Mesenchymal stem cell (in vitro differentiated cells and primary cell): ENCODE measurements around the gene FRMPD4.

Experiments used
- DNase-seq: peaks from one replicate; pipeline ENCODE4 v3.0.0-alpha.2; 2013
- H2AFZ ChIP-seq: one replicate; pipeline ENCODE4 v1.6.1; 2013; ENCODE audit warnings: low read depth, mild to moderate bottlenecking, control low read depth, inconsistent platforms, low read length, moderate library complexity
- H2AK5ac ChIP-seq: 2 replicates; pipeline ENCODE4 v1.6.1; 2013; ENCODE audit warnings: low read length, moderate library complexity, mild to moderate bottlenecking, inconsistent platforms; ENCODE audit not compliant: severe bottlenecking
- H2BK120ac ChIP-seq: one replicate; pipeline ENCODE4 v1.6.1; 2013; ENCODE audit warnings: low read depth, mild to moderate bottlenecking, inconsistent platforms, low read length, moderate library complexity
- H2BK12ac ChIP-seq, 2 experiments: one replicate each; pipeline ENCODE4 v1.6.1; 2013; ENCODE audit warnings: inconsistent platforms in 2 of 2, low read length in 2 of 2, mild to moderate bottlenecking in 2 of 2, moderate library complexity in 2 of 2, control low read depth in 1 of 2
- H2BK15ac ChIP-seq: one replicate; pipeline ENCODE4 v1.6.1; 2013; ENCODE audit warnings: mild to moderate bottlenecking, low read depth, inconsistent platforms; ENCODE audit not compliant: poor library complexity, severe bottlenecking
- H2BK5ac ChIP-seq: 2 replicates; pipeline ENCODE4 v1.6.1; 2013; ENCODE audit warnings: low read depth, mild to moderate bottlenecking, low read length, control low read depth, inconsistent platforms; ENCODE audit not compliant: poor library complexity, severe bottlenecking
- H3K14ac ChIP-seq, 2 experiments: one replicate each; pipeline ENCODE4 v1.6.1; 2013; ENCODE audit warnings: inconsistent platforms in 2 of 2, low read length in 2 of 2, control low read depth in 1 of 2, mild to moderate bottlenecking in 1 of 2, moderate library complexity in 1 of 2
- H3K18ac ChIP-seq, 2 experiments: one replicate each; pipeline ENCODE4 v1.6.1; 2013; ENCODE audit warnings: inconsistent platforms in 2 of 2, low read length in 2 of 2, control low read depth in 1 of 2, low read depth in 1 of 2, mild to moderate bottlenecking in 1 of 2
- H3K23ac ChIP-seq, 2 experiments: one replicate each; pipeline ENCODE4 v1.6.1; 2013; ENCODE audit warnings: inconsistent platforms in 2 of 2, low read length in 2 of 2, mild to moderate bottlenecking in 2 of 2, moderate library complexity in 2 of 2, control low read depth in 1 of 2
- H3K27ac ChIP-seq: 2 replicates; pipeline ENCODE4 v1.5.1; 2013; ENCODE audit warnings: mild to moderate bottlenecking, moderate library complexity, low read length, control low read depth, inconsistent platforms; ENCODE audit not compliant: poor library complexity, severe bottlenecking
- H3K27me3 ChIP-seq, 2 experiments: 2 replicates each; pipeline versions ENCODE4 v1.6.1 to v1.7.0; 2013; ENCODE audit warnings: low read length in 2 of 2, mild to moderate bottlenecking in 2 of 2, moderate library complexity in 2 of 2, control low read depth in 1 of 2, inconsistent platforms in 1 of 2; ENCODE audit not compliant: control insufficient read depth in 1 of 2, insufficient read depth in 1 of 2
- H3K36me3 ChIP-seq, 2 experiments: 2 replicates each; pipeline versions ENCODE4 v1.6.1 to v1.7.0; 2013; ENCODE audit warnings: low read length in 2 of 2, control low read depth in 1 of 2, inconsistent platforms in 1 of 2, low read depth in 1 of 2, mild to moderate bottlenecking in 1 of 2; ENCODE audit not compliant: insufficient read depth in 2 of 2, control insufficient read depth in 1 of 2
- H3K4ac ChIP-seq, 2 experiments: one replicate each; pipeline ENCODE4 v1.6.1; 2013; ENCODE audit warnings: inconsistent platforms in 2 of 2, low read length in 2 of 2, mild to moderate bottlenecking in 2 of 2, moderate library complexity in 2 of 2, control low read depth in 1 of 2, low read depth in 1 of 2
- H3K4me1 ChIP-seq: 2 replicates; pipeline ENCODE4 v1.6.1; 2013; ENCODE audit warnings: low read depth, low read length, control low read depth; ENCODE audit not compliant: control insufficient read depth, insufficient read depth
- H3K4me2 ChIP-seq: 2 replicates; pipeline ENCODE4 v1.6.1; 2013; ENCODE audit warnings: low read length, mild to moderate bottlenecking, inconsistent platforms; ENCODE audit not compliant: poor library complexity, severe bottlenecking
- H3K4me3 ChIP-seq, 2 experiments: 2 replicates each; pipeline versions ENCODE4 v1.5.1 to v1.7.0; 2013; ENCODE audit warnings: low read length in 2 of 2, mild to moderate bottlenecking in 2 of 2, control low read depth in 1 of 2, low read depth in 1 of 2; ENCODE audit not compliant: insufficient read depth in 1 of 2
- H3K79me1 ChIP-seq: replicated peaks from 2 replicates; pipeline ENCODE4 v1.6.1; 2013; ENCODE audit warnings: mild to moderate bottlenecking, control low read depth, low read length, inconsistent platforms; ENCODE audit not compliant: poor library complexity, severe bottlenecking
- H3K9ac ChIP-seq: 2 replicates; pipeline ENCODE4 v1.7.0; 2013; ENCODE audit warnings: mild to moderate bottlenecking, low read length, moderate library complexity
- H3K9me3 ChIP-seq: 2 replicates; pipeline ENCODE4 v1.7.0; 2013; ENCODE audit warnings: mild to moderate bottlenecking, low read length; ENCODE audit not compliant: control insufficient read depth
- H4K8ac ChIP-seq: one replicate; pipeline ENCODE4 v1.6.1; 2013; ENCODE audit warnings: inconsistent platforms, mild to moderate bottlenecking, low read length, moderate library complexity
- H4K91ac ChIP-seq: one replicate; pipeline ENCODE4 v1.6.1; 2013; ENCODE audit warnings: mild to moderate bottlenecking, low read length, inconsistent platforms
- WGBS: methylation state at CpG from one replicate; pipeline ENCODE4 v1.1.7; 2013; ENCODE audit warnings: mixed read lengths; 5-methylcytosine and 5-hydroxymethylcytosine counted together

FRMPD4 gene

DNA sequence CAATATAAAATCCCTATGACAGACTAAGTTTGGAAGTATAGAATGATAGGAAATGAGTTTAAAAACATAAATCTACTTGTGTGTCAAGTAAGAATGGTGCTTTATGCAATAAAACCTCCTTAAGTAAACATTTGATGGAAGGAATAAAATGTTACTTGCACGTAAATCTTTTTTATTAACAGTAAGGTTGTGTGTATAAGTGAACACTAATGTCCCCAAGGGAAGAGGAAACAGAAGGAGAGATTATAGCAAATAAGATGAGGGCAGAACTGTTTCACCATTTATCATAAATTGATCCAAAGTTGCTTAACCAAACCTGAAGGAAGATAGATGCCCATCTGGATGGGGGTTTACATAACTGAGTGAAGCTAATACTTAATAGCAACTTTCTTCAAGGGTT, 86.8 kb downstream of the FRMPD4 start:
- H3K4me3 ChIP-seq = no peak overlapping the region
- H3K9ac ChIP-seq = no peak overlapping the region
- no peak overlapping the region for H3K4me2 ChIP-seq
- H3K4ac ChIP-seq = no peak overlapping the region
- H2BK120ac ChIP-seq = no peak overlapping the region
- no peaks in the 10 kb centered on the region for H3K4me1 ChIP-seq
- H4K91ac ChIP-seq = no peak overlapping the region
- H2BK15ac ChIP-seq = no peak overlapping the region
- 60% methylated on average over 1 of the region's 1 CpG for WGBS
- H3K36me3 ChIP-seq = no peaks in the 10 kb centered on the region
- no peaks in the 10 kb centered on the region for H3K79me1 ChIP-seq
- no peak overlapping the region for H3K27ac ChIP-seq
- DNase-seq = no peak
- H3K27me3 ChIP-seq = no peaks in the 10 kb centered on the region
- H2BK12ac ChIP-seq = no peak overlapping the region
- H2AFZ ChIP-seq = no peak overlapping the region
- H2BK5ac ChIP-seq = no peak overlapping the region
- no peak overlapping the region for H2AK5ac ChIP-seq
- peaks cover 4% of the 10 kb centered on the region for H3K9me3 ChIP-seq
- no peak overlapping the region for H3K18ac ChIP-seq
- no peak overlapping the region for H3K14ac ChIP-seq
- H4K8ac ChIP-seq = no peak overlapping the region
- H3K23ac ChIP-seq = no peak overlapping the region

- no peak overlapping the region for H3K4ac ChIP-seq
- no peak overlapping the region for H2BK120ac ChIP-seq
- peaks cover 4% of the 10 kb centered on the region for H3K9me3 ChIP-seq
- H3K4me3 ChIP-seq = no peak overlapping the region
- no peak overlapping the region for H2BK5ac ChIP-seq
- H2AFZ ChIP-seq = no peak overlapping the region
- no peak overlapping the region for H3K14ac ChIP-seq
- H3K36me3 ChIP-seq = no peaks in the 10 kb centered on the region
- no peak overlapping the region for H3K23ac ChIP-seq
- no peak for DNase-seq
- no peak overlapping the region for H4K8ac ChIP-seq
- H3K9ac ChIP-seq = no peak overlapping the region
- H2AK5ac ChIP-seq = no peak overlapping the region
- 84% methylated on average over 2 of the region's 2 CpGs for WGBS
- H3K27ac ChIP-seq = no peak overlapping the region
- no peaks in the 10 kb centered on the region for H3K27me3 ChIP-seq
- no peak overlapping the region for H4K91ac ChIP-seq
- H2BK12ac ChIP-seq = no peak overlapping the region
- no peaks in the 10 kb centered on the region for H3K79me1 ChIP-seq
- no peak overlapping the region for H2BK15ac ChIP-seq
- H3K18ac ChIP-seq = no peak overlapping the region
- H3K4me1 ChIP-seq = no peaks in the 10 kb centered on the region
- no peak overlapping the region for H3K4me2 ChIP-seq
These were observed 89.3 kb downstream of the FRMPD4 start for GRCh38 chrX:12227412-12228041.

DNA sequence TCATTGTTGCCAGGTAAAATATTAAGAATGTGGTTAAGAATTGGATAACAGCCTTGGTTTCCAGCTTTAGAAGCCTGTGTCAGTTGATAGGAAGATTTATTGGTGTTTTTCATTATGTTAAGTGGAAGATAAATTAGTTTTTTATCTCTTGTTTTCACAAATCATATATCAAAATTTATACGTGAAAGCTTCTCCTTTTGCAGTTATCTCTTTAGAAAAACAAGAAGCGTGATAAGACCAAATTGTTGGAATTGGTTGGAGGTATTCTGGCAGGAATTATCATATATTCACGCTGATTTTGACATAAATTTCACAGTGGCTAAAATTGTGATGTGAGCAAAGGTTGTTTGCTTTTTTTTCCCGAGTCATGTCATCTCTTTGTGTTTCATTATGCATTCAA, 90.6 kb downstream of the FRMPD4 start:
- 87% methylated on average over 4 of the region's 4 CpGs for WGBS
- H3K36me3 ChIP-seq = no peaks in the 10 kb centered on the region

DNA sequence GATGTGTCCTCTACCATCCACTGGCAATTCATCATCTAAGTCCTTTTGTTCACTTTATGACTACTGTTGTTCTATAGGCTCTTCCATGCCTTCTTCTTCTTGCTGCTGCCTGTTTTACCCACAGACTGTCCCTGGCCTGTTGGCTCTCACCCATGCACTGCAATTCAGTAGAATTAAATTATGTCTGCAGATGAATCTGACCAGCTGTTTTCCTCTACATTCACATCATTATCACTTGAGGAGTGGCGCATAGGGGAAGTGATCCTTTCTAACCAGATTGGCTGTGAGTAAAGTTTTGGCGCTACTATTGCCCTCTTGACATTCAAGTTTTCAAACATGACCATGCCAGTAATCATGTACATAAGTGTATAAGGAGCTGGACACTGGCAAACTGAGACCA, 91.7 kb downstream of the FRMPD4 start:
- Histone ChIP-seq H3K23ac (no peak overlapping the region), H3K36me3 (no peaks in the 10 kb centered on the region), H2BK12ac (no peak overlapping the region), H2AFZ (no peak overlapping the region), H3K4me3 (no peak overlapping the region), H4K8ac (no peak overlapping the region), H3K27me3 (no peaks in the 10 kb centered on the region), H3K14ac (no peak overlapping the region), H2BK5ac (no peak overlapping the region), H2BK120ac (no peak overlapping the region), H3K18ac (no peak overlapping the region), H3K79me1 (no peaks in the 10 kb centered on the region), H3K4ac (no peak overlapping the region), H3K4me2 (no peak overlapping the region), H4K91ac (no peak overlapping the region), H3K4me1 (no peaks in the 10 kb centered on the region), H2AK5ac (no peak overlapping the region), H3K9me3 (peaks cover 4% of the 10 kb centered on the region), H3K27ac (no peak overlapping the region), H3K9ac (no peak overlapping the region), H2BK15ac (no peak overlapping the region)
- DNase-seq = no peak
- WGBS = no CpG with 5 or more reads among the region's 2 CpGs

More for the DNA sequence above, 90.6 kb downstream of the FRMPD4 start:
- peaks cover 4% of the 10 kb centered on the region for H3K9me3 ChIP-seq
- H3K27ac ChIP-seq = no peak overlapping the region
- no peak overlapping the region for H2BK120ac ChIP-seq
- H3K4me3 ChIP-seq = no peak overlapping the region
- H2BK12ac ChIP-seq = no peak overlapping the region
- H3K4me1 ChIP-seq = no peaks in the 10 kb centered on the region
- no peaks in the 10 kb centered on the region for H3K27me3 ChIP-seq
- H4K8ac ChIP-seq = no peak overlapping the region
- H3K4ac ChIP-seq = no peak overlapping the region
- H3K18ac ChIP-seq = no peak overlapping the region
- no peak for DNase-seq
- H3K4me2 ChIP-seq = no peak overlapping the region
- H2AK5ac ChIP-seq = no peak overlapping the region
- H2BK5ac ChIP-seq = no peak overlapping the region
- no peak overlapping the region for H3K14ac ChIP-seq
- H2AFZ ChIP-seq = no peak overlapping the region
- H3K79me1 ChIP-seq = no peaks in the 10 kb centered on the region
- H3K9ac ChIP-seq = no peak overlapping the region
- no peak overlapping the region for H3K23ac ChIP-seq
- H2BK15ac ChIP-seq = no peak overlapping the region
- no peak overlapping the region for H4K91ac ChIP-seq
